Lung microvascular endothelial cell (primary cell): ENCODE measurements around the gene FAM43A. TPM values are rescaled to one million over a fixed set of nuclear protein-coding genes. Genes with fewer than 3 reads are reported as not detected.

Source experiments
- total RNA-seq: library from RNA; depleted of rRNA; stranded (reverse); fragments of >200 nt; gene quantifications from 2 replicates; pipeline ENCODE4 v1.2.1, GENCODE V29; 2014

FAM43A gene
- total RNA-seq, 1 donor from 2014 or later: 227 TPM

Other genes with a start within 250 kb of the FAM43A start
- 71.7 and 121 TPM in 2 replicates for gene ATP13A3, start 198.9 kb upstream of the FAM43A start, total RNA-seq
- gene TMEM44, start 52.5 kb upstream of the FAM43A start, total RNA-seq: 27.5 and 48.6 TPM in 2 replicates
- 48.6 and 54.6 TPM in 2 replicates for gene LSG1, start 13.7 kb upstream of the FAM43A start, total RNA-seq